ENCODE measurements around the gene CAPG. TPM values are rescaled to one million over a fixed set of nuclear protein-coding genes. Genes with fewer than 3 reads are reported as not detected.
A peak's percentile ranks its signal among the peaks of the same experiment; 100 is the strongest.

Gene CAPG
- total and polyA plus RNA-seq, 10 of the 15 experiments (the other 5 are each of a cell fraction or from before 2014, with no cell fraction given), result 26.3 to 192 (median 100) TPM

DNA sequence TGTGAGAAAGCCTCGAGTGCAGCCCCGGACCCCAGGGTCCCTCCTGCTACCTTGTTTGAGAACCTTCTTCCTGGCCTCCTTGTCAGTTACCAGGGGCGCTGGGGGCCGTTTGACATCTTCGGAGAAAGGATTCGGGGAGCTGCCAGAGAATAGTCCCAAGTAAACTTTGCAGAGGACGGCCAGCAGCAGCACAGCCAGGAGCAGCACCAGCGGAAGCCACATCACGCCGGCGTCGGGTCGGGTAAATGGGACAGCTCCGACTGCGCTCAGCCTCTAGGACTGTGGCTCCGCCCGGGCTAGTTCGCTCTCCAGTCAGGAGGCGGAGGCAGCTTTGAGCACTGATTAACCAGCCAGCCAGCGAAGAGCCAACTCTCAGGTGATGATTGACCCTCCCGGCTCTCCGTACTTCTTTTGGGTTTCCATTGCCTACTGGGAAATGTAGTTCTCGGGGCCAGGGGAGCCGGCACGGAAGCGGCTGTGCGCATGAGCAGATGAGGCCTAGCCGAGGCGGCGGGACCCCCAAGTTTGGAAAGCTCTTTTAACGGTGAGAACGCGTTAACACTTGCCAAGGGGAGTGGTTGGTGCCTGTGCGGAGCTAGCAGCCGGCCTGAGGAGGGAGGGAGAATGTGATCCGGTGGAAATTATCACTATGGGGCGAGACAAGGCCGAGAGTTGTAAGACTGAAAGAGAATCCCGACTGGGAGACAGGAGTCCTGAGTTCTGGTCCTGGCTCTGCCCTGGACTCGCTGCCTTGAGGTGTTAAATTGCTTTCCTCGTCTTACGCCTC is 55.7 kb downstream of the CAPG start, which contains the start of the genes ELMOD3 and RETSAT (continued):
- TF ChIP-seq PAX5 (IDR thresholded peaks at IDR 0.05; ENCODE audit: borderline replicate concordance, low read depth, low read length) (no peak), RELA (IDR thresholded peaks at IDR 0.05; ENCODE audit: borderline replicate concordance, partially characterized antibody) (peak; percentile 62), SIX5 (IDR thresholded peaks at IDR 0.05; ENCODE audit: low read depth, low read length, severe bottlenecking) (peak; percentile 96), SMAD5 (IDR thresholded peaks at IDR 0.05; ENCODE audit: low read depth) (peak; percentile 94), HDAC6 (IDR thresholded peaks at IDR 0.05; ENCODE audit: unreplicated experiment) (peak; percentile 52), RFX5 (IDR thresholded peaks at IDR 0.05; ENCODE audit: low read depth, low read length) (peak; percentile 62), MTA2 (IDR thresholded peaks at IDR 0.05; ENCODE audit: low read depth) (no peak), POLR2A (IDR thresholded peaks at IDR 0.05; ENCODE audit: low read depth, low read length) (peak; percentile 99), NFXL1 (IDR thresholded peaks at IDR 0.05; ENCODE audit: borderline replicate concordance) (no peak), CHD4 (IDR thresholded peaks at IDR 0.05) (no peak)
- TF ChIP-seq, protein P1, sequence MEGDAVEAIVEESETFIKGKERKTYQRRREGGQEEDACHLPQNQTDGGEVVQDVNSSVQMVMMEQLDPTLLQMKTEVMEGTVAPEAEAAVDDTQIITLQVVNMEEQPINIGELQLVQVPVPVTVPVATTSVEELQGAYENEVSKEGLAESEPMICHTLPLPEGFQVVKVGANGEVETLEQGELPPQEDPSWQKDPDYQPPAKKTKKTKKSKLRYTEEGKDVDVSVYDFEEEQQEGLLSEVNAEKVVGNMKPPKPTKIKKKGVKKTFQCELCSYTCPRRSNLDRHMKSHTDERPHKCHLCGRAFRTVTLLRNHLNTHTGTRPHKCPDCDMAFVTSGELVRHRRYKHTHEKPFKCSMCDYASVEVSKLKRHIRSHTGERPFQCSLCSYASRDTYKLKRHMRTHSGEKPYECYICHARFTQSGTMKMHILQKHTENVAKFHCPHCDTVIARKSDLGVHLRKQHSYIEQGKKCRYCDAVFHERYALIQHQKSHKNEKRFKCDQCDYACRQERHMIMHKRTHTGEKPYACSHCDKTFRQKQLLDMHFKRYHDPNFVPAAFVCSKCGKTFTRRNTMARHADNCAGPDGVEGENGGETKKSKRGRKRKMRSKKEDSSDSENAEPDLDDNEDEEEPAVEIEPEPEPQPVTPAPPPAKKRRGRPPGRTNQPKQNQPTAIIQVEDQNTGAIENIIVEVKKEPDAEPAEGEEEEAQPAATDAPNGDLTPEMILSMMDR (IDR thresholded peaks at IDR 0.05 in 2 of 3, conservative IDR thresholded peaks at IDR 0.05 in 1 of 3; ENCODE audit: control insufficient read depth in 2 of 3, extremely low read depth in 1 of 3, insufficient read depth in 1 of 3, low read depth in 3 of 3, low read length in 3 of 3), result no peak
- TF ChIP-seq, protein P2, sequence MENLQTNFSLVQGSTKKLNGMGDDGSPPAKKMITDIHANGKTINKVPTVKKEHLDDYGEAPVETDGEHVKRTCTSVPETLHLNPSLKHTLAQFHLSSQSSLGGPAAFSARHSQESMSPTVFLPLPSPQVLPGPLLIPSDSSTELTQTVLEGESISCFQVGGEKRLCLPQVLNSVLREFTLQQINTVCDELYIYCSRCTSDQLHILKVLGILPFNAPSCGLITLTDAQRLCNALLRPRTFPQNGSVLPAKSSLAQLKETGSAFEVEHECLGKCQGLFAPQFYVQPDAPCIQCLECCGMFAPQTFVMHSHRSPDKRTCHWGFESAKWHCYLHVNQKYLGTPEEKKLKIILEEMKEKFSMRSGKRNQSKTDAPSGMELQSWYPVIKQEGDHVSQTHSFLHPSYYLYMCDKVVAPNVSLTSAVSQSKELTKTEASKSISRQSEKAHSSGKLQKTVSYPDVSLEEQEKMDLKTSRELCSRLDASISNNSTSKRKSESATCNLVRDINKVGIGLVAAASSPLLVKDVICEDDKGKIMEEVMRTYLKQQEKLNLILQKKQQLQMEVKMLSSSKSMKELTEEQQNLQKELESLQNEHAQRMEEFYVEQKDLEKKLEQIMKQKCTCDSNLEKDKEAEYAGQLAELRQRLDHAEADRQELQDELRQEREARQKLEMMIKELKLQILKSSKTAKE (IDR thresholded peaks at IDR 0.05; ENCODE audit: low read depth, poor library complexity, severe bottlenecking), result no peak
- TF ChIP-seq, protein P3, sequence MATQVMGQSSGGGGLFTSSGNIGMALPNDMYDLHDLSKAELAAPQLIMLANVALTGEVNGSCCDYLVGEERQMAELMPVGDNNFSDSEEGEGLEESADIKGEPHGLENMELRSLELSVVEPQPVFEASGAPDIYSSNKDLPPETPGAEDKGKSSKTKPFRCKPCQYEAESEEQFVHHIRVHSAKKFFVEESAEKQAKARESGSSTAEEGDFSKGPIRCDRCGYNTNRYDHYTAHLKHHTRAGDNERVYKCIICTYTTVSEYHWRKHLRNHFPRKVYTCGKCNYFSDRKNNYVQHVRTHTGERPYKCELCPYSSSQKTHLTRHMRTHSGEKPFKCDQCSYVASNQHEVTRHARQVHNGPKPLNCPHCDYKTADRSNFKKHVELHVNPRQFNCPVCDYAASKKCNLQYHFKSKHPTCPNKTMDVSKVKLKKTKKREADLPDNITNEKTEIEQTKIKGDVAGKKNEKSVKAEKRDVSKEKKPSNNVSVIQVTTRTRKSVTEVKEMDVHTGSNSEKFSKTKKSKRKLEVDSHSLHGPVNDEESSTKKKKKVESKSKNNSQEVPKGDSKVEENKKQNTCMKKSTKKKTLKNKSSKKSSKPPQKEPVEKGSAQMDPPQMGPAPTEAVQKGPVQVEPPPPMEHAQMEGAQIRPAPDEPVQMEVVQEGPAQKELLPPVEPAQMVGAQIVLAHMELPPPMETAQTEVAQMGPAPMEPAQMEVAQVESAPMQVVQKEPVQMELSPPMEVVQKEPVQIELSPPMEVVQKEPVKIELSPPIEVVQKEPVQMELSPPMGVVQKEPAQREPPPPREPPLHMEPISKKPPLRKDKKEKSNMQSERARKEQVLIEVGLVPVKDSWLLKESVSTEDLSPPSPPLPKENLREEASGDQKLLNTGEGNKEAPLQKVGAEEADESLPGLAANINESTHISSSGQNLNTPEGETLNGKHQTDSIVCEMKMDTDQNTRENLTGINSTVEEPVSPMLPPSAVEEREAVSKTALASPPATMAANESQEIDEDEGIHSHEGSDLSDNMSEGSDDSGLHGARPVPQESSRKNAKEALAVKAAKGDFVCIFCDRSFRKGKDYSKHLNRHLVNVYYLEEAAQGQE (IDR thresholded peaks at IDR 0.05; ENCODE audit: low read depth, low read length), result peak; percentile 62
- TF ChIP-seq, protein P4, sequence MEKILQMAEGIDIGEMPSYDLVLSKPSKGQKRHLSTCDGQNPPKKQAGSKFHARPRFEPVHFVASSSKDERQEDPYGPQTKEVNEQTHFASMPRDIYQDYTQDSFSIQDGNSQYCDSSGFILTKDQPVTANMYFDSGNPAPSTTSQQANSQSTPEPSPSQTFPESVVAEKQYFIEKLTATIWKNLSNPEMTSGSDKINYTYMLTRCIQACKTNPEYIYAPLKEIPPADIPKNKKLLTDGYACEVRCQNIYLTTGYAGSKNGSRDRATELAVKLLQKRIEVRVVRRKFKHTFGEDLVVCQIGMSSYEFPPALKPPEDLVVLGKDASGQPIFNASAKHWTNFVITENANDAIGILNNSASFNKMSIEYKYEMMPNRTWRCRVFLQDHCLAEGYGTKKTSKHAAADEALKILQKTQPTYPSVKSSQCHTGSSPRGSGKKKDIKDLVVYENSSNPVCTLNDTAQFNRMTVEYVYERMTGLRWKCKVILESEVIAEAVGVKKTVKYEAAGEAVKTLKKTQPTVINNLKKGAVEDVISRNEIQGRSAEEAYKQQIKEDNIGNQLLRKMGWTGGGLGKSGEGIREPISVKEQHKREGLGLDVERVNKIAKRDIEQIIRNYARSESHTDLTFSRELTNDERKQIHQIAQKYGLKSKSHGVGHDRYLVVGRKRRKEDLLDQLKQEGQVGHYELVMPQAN (conservative IDR thresholded peaks at IDR 0.05), result peak; percentile 83
- TF ChIP-seq, protein P5, sequence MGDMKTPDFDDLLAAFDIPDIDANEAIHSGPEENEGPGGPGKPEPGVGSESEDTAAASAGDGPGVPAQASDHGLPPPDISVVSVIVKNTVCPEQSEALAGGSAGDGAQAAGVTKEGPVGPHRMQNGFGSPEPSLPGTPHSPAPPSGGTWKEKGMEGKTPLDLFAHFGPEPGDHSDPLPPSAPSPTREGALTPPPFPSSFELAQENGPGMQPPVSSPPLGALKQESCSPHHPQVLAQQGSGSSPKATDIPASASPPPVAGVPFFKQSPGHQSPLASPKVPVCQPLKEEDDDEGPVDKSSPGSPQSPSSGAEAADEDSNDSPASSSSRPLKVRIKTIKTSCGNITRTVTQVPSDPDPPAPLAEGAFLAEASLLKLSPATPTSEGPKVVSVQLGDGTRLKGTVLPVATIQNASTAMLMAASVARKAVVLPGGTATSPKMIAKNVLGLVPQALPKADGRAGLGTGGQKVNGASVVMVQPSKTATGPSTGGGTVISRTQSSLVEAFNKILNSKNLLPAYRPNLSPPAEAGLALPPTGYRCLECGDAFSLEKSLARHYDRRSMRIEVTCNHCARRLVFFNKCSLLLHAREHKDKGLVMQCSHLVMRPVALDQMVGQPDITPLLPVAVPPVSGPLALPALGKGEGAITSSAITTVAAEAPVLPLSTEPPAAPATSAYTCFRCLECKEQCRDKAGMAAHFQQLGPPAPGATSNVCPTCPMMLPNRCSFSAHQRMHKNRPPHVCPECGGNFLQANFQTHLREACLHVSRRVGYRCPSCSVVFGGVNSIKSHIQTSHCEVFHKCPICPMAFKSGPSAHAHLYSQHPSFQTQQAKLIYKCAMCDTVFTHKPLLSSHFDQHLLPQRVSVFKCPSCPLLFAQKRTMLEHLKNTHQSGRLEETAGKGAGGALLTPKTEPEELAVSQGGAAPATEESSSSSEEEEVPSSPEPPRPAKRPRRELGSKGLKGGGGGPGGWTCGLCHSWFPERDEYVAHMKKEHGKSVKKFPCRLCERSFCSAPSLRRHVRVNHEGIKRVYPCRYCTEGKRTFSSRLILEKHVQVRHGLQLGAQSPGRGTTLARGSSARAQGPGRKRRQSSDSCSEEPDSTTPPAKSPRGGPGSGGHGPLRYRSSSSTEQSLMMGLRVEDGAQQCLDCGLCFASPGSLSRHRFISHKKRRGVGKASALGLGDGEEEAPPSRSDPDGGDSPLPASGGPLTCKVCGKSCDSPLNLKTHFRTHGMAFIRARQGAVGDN (IDR thresholded peaks at IDR 0.05), result 0 out of 2 replicates have a peak, but pooled peaks have one; percentile 46
